Suprapubic skin (tissue), 4 donors: ENCODE results near the gene RUSF1. TPM values are rescaled to one million over a fixed set of nuclear protein-coding genes. Genes with fewer than 3 reads are reported as not detected.

ENCODE experiments used
- DNase-seq, 2 donors: peaks; one replicate each; pipeline ENCODE4 v3.0.0-alpha.2; 2019; ENCODE audit warnings: low spot score in 2 of 2
- H3K27ac ChIP-seq: fragments of 200-600 bp; sonication (generic); one replicate; pipeline ENCODE4 v1.5.1; 2019
- H3K27me3 ChIP-seq: fragments of 200-600 bp; sonication (generic); one replicate; pipeline ENCODE4 v1.5.1; 2019
- H3K36me3 ChIP-seq: fragments of 200-600 bp; sonication (generic); one replicate; pipeline ENCODE4 v1.5.1; 2019
- H3K4me1 ChIP-seq: fragments of 200-600 bp; sonication (generic); one replicate; pipeline ENCODE4 v1.5.1; 2019
- H3K4me3 ChIP-seq: fragments of 200-600 bp; sonication (generic); one replicate; pipeline ENCODE4 v1.5.1; 2019; ENCODE audit warnings: mild to moderate bottlenecking
- H3K9me3 ChIP-seq: fragments of 200-600 bp; sonication (generic); one replicate; pipeline ENCODE4 v1.5.1; 2019
- CTCF ChIP-seq, 2 donors: fragments of 200-600 bp in 1 of 2; fragments of 450-650 bp in 1 of 2; sonication (generic) in 1 of 2; IDR thresholded peaks; one replicate each; pipeline ENCODE4 v1.5.1; 2016 to 2019; ENCODE audit warnings: antibody characterized with exemption in 2 of 2, mild to moderate bottlenecking in 1 of 2, moderate library complexity in 1 of 2
- EP300 ChIP-seq: sonication (generic); formaldehyde crosslinking; IDR thresholded peaks from one replicate; pipeline ENCODE4 v1.6.1; 2017; ENCODE audit warnings: antibody characterized with exemption
- POLR2A ChIP-seq, 2 donors: fragments of 450-650 bp; IDR thresholded peaks; one replicate each; pipeline ENCODE4 v1.6.1; 2017; ENCODE audit warnings: antibody characterized with exemption in 2 of 2, mild to moderate bottlenecking in 2 of 2, moderate library complexity in 2 of 2
- POLR2AphosphoS5 ChIP-seq, 3 donors: sonication (generic); formaldehyde crosslinking; IDR thresholded peaks; one replicate each; pipeline ENCODE4 v1.6.1; 2017; ENCODE audit warnings: antibody characterized with exemption in 3 of 3
- WGBS: methylation state at CpG from one replicate; pipeline ENCODE4 v1.1.5; 2018; 5-methylcytosine and 5-hydroxymethylcytosine counted together
- total RNA-seq, 4 donors: library from RNA; depleted of rRNA; stranded (reverse); fragments of >200 nt; gene quantifications; one replicate each; pipeline ENCODE4 v1.1.0, GENCODE V29; 2016

Gene RUSF1
- total RNA-seq, 4 donors from 2014 or later = 44.6 to 109 (median 56.1) TPM

DNA sequence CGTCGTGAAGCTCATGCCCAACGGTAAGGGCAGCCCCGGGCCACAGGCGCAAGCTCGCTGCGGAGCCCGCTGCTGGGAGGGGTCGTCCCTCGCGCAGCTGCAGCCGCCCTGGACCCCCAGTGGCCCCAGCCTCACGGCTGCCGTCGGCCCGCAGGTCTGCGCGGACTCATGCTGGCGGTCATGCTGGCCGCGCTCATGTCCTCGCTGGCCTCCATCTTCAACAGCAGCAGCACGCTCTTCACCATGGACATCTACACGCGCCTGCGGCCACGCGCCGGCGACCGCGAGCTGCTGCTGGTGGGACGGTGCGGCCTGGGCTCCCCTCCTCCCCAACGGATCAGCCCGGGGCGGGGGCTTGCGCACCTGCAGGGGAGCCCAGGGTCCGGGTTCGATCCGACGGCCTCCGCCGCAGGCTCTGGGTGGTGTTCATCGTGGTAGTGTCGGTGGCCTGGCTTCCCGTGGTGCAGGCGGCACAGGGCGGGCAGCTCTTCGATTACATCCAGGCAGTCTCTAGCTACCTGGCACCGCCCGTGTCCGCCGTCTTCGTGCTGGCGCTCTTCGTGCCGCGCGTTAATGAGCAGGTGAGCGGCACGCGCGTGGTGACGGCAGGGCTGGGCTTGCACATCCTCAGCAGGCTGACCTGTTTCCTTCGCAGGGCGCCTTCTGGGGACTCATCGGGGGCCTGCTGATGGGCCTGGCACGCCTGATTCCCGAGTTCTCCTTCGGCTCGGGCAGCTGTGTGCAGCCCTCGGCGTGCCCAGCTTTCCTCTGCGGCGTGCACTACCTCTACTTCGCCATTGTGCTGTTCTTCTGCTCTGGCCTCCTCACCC, 19.5 kb downstream of the RUSF1 start:
- peaks cover 31% of the 10 kb centered on the region for H3K36me3 ChIP-seq
- H3K27me3 ChIP-seq = peaks cover 4% of the 10 kb centered on the region
- WGBS = 73% methylated on average over 13 of the region's 77 CpGs
- no peak overlapping the region for H3K27ac ChIP-seq
- no peaks in the 10 kb centered on the region for H3K9me3 ChIP-seq
- peaks cover 23% of the 10 kb centered on the region for H3K4me1 ChIP-seq
- DNase-seq = peak in 1 of 2 donors; percentile 79
- H3K4me3 ChIP-seq = peak overlapping the region; percentile 69
- TF ChIP-seq POLR2AphosphoS5 (IDR thresholded peaks at IDR 0.05) (no peak), EP300 (no peak), CTCF (IDR thresholded peaks at IDR 0.05) (no peak), POLR2A (IDR thresholded peaks at IDR 0.05) (no peak)

DNA sequence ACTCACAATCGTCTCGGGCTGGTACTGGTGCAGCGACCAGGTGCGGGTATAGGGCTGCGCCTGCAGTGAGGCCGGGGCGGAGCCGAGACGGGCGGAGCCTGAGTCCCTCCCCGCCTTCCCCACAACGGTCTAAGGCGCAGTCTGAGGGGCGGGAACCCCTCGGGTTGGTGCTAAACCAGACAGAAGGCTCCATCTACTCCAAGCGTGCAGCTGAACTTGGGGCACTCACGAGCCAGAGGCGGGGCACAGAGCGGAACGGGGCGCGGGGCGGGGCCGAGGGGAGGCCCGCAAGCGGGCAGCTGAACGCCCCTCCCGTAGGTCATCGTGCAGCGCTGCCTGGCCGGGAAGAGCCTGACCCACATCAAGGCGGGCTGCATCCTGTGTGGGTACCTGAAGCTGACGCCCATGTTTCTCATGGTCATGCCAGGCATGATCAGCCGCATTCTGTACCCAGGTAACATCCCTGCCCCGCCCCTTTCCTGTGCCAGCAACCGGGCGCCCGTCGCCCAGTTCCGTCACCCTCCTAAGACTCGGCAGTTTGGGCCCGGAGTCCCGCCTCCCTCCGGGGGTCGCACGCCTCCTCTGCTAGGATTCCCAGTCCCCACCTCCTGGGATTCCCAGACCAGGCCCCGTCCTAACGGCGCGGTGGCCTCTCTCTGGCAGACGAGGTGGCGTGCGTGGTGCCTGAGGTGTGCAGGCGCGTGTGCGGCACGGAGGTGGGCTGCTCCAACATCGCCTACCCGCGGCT, 20.3 kb downstream of the RUSF1 start:
- H3K36me3 ChIP-seq = peaks cover 23% of the 10 kb centered on the region
- peaks cover 23% of the 10 kb centered on the region for H3K4me1 ChIP-seq
- no peaks in the 10 kb centered on the region for H3K9me3 ChIP-seq
- H3K27ac ChIP-seq = no peak overlapping the region
- WGBS = 1% methylated on average over 30 of the region's 60 CpGs
- peak in 1 of 2 donors; percentile 78 for DNase-seq
- TF ChIP-seq EP300 = no peak
- TF ChIP-seq CTCF (IDR thresholded peaks at IDR 0.05) = no peak
- TF ChIP-seq POLR2AphosphoS5 (IDR thresholded peaks at IDR 0.05) = no peak
- TF ChIP-seq POLR2A (IDR thresholded peaks at IDR 0.05) = no peak
- H3K27me3 ChIP-seq = peaks cover 4% of the 10 kb centered on the region
- H3K4me3 ChIP-seq = peak overlapping the region; percentile 69

- peak in 1 of 2 donors; percentile 82 for DNase-seq
- Histone ChIP-seq H3K27ac (no peak overlapping the region), H3K9me3 (no peaks in the 10 kb centered on the region), H3K4me3 (peak overlapping the region; percentile 69), H3K36me3 (peaks cover 17% of the 10 kb centered on the region), H3K4me1 (peaks cover 23% of the 10 kb centered on the region), H3K27me3 (peaks cover 4% of the 10 kb centered on the region)
- TF ChIP-seq POLR2A (IDR thresholded peaks at IDR 0.05) (no peak), EP300 (no peak), POLR2AphosphoS5 (IDR thresholded peaks at IDR 0.05) (no peak), CTCF (IDR thresholded peaks at IDR 0.05) (no peak)
- WGBS = 32% methylated on average over 6 of the region's 48 CpGs
Measured at GRCh38 chr16:31487071-31487719, 21.0 kb downstream of the RUSF1 start.

DNA sequence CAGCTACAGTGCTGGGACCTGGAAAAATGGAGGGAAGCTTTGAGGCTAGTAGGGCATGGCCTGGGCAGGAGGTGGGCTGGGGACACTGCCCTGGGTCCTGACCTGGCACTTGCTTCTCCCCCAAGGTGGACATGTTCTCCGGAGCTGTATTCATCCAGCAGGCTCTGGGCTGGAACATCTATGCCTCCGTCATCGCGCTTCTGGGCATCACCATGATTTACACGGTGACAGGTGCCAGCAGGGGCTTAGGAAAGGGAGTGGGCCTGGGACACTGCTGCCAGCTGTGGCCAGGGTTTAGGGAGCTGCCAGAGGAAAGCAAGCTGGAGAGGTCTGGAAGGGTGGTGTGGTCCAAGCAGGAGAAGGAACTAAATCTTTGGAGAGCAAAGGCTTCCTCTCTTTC, 22.1 kb downstream of the RUSF1 start:
- H3K36me3 ChIP-seq = peaks cover 11% of the 10 kb centered on the region
- WGBS = 97% methylated on average over 5 of the region's 5 CpGs
- no peaks in the 10 kb centered on the region for H3K9me3 ChIP-seq
- peaks cover 23% of the 10 kb centered on the region for H3K4me1 ChIP-seq
- H3K4me3 ChIP-seq = no peak overlapping the region
- no peak overlapping the region for H3K27ac ChIP-seq
- no peak for TF ChIP-seq POLR2AphosphoS5 (IDR thresholded peaks at IDR 0.05)
- TF ChIP-seq EP300 = no peak
- no peak for TF ChIP-seq CTCF (IDR thresholded peaks at IDR 0.05)
- no peak for TF ChIP-seq POLR2A (IDR thresholded peaks at IDR 0.05)
- peaks cover 4% of the 10 kb centered on the region for H3K27me3 ChIP-seq
- DNase-seq = no peak
